Endothelial cell of umbilical vein (primary cell): ENCODE measurements around the gene KCNMA1. TPM values are rescaled to one million over a fixed set of nuclear protein-coding genes. Genes with fewer than 3 reads are reported as not detected.

Experiments used
- BruUV-seq: library from RNA; stranded (reverse); fragments of 400-500 nt; replicated peaks from 2 replicates; lab custom pipeline; 2021; lab: Mats Ljungman, UMichigan
- CTCF ChIA-PET: fragments of 300-600, 350-600 bp; sonication (Branson Sonifier 250); formaldehyde crosslinking; loops from one replicate; lab custom pipeline; 2021; ENCODE audit warnings: antibody characterized with exemption, inconsistent platforms; lab: Charles Lee
- POLR2A ChIA-PET: fragments of 300-600, 350-600 bp; sonication (Branson Sonifier 250); formaldehyde crosslinking; loops from one replicate; lab custom pipeline; 2021; ENCODE audit warnings: antibody characterized with exemption, inconsistent platforms; lab: Charles Lee
- DNase-seq: peaks from one replicate; pipeline ENCODE4 v3.0.0-alpha.2; 2011; ENCODE audit warnings: low read depth, low spot score
- FAIRE-seq: peaks from 2 replicates; lab custom pipeline; 2011; peaks lifted over from hg19 to GRCh38; lab: Jason Lieb, UNC
- H2AFZ ChIP-seq: 2 replicates; pipeline ENCODE4 v1.6.0; 2012; ENCODE audit warnings: low read depth, low read length, control low read depth, inconsistent platforms
- H3K27ac ChIP-seq: 2 replicates; pipeline ENCODE4 v1.5.1; 2011; ENCODE audit warnings: low read depth, mild to moderate bottlenecking, control low read depth, low read length, moderate library complexity; ENCODE audit not compliant: insufficient read depth
- H3K27me3 ChIP-seq, 2 experiments: 2 replicates each; pipeline versions ENCODE4 v1.6.0 to v1.6.1; 2011; ENCODE audit warnings: low read length in 2 of 2, mixed read lengths in 1 of 2; ENCODE audit not compliant: control insufficient read depth in 2 of 2, insufficient read depth in 2 of 2
- H3K36me3 ChIP-seq, 2 experiments: 2 replicates in 1 of 2; 3 replicates in 1 of 2; pipeline ENCODE4 v1.5.1; 2011; ENCODE audit warnings: low read length in 2 of 2, mild to moderate bottlenecking in 1 of 2, moderate library complexity in 1 of 2; ENCODE audit not compliant: control insufficient read depth in 2 of 2, insufficient read depth in 2 of 2; ENCODE audit errors: extremely low read depth in 1 of 2
- H3K4me1 ChIP-seq: 3 replicates; pipeline ENCODE4 v1.5.1; 2011; ENCODE audit warnings: mild to moderate bottlenecking, low read length; ENCODE audit not compliant: control insufficient read depth, insufficient read depth; ENCODE audit errors: extremely low read depth
- H3K4me2 ChIP-seq: 2 replicates; pipeline ENCODE4 v1.6.1; 2011; ENCODE audit warnings: low read length, control low read depth, mixed read lengths; ENCODE audit not compliant: insufficient read depth
- H3K4me3 ChIP-seq, 3 experiments: fragments of 200-600 bp in 1 of 3; sonication (generic), shearing (Covaris generic) in 1 of 3; replicated peaks in 1 of 3; 2 replicates each; pipeline ENCODE4 v1.5.1; 2011 to 2016; ENCODE audit warnings: control low read depth in 3 of 3, low read length in 3 of 3, mild to moderate bottlenecking in 2 of 3, inconsistent platforms in 1 of 3, low read depth in 1 of 3, moderate library complexity in 1 of 3; ENCODE audit not compliant: insufficient read depth in 1 of 3
- H3K79me2 ChIP-seq: 2 replicates; pipeline ENCODE4 v1.6.0; 2012; ENCODE audit warnings: low read length, inconsistent platforms; ENCODE audit not compliant: control insufficient read depth, insufficient read depth
- H3K9ac ChIP-seq: replicated peaks from 2 replicates; pipeline ENCODE3; 2011; ENCODE audit warnings: low read length, control low read depth; ENCODE audit not compliant: insufficient read depth; ENCODE audit errors: extremely low read depth
- H3K9me1 ChIP-seq: replicated peaks from 3 replicates; pipeline ENCODE4 v1.6.0; 2011; ENCODE audit warnings: mild to moderate bottlenecking, low read length; ENCODE audit not compliant: control insufficient read depth, insufficient read depth; ENCODE audit errors: extremely low read depth
- H3K9me3 ChIP-seq: replicated peaks from 2 replicates; pipeline ENCODE4 v1.5.1; 2012; ENCODE audit warnings: low read length, inconsistent platforms; ENCODE audit not compliant: control insufficient read depth, insufficient read depth
- H4K20me1 ChIP-seq: replicated peaks from 2 replicates; pipeline ENCODE3; 2011; ENCODE audit warnings: mild to moderate bottlenecking, low read length; ENCODE audit not compliant: control insufficient read depth, insufficient read depth; ENCODE audit errors: extremely low read depth
- CTCF ChIP-seq, 2 donors: IDR thresholded peaks; 1 replicate in 1 of 2; 2 replicates in 1 of 2; pipeline ENCODE4 v1.5.1; 2011; ENCODE audit warnings: low read length in 2 of 2, mild to moderate bottlenecking in 2 of 2, moderate library complexity in 2 of 2, control low read depth in 1 of 2, inconsistent platforms in 1 of 2, low read depth in 1 of 2; ENCODE audit not compliant: insufficient read depth in 1 of 2; ENCODE audit errors: extremely low read depth in 1 of 2
- FOS ChIP-seq: IDR thresholded peaks from 2 replicates; pipeline ENCODE4 v1.6.1; 2011; ENCODE audit warnings: mild to moderate bottlenecking, low read length, moderate library complexity, borderline replicate concordance; ENCODE audit not compliant: insufficient read depth
- GATA2 ChIP-seq: IDR thresholded peaks from 2 replicates; pipeline ENCODE4 v1.7.0; 2011; ENCODE audit warnings: low read depth, mild to moderate bottlenecking, moderate library complexity, mixed read lengths, low read length; ENCODE audit not compliant: insufficient read length, insufficient read depth
- JUN ChIP-seq: IDR thresholded peaks from 2 replicates; pipeline ENCODE4 v1.6.1; 2011; ENCODE audit warnings: borderline replicate concordance, low read depth; ENCODE audit not compliant: insufficient read length, insufficient read depth
- MAX ChIP-seq: IDR thresholded peaks from 2 replicates; pipeline ENCODE4 v1.6.1; 2011; ENCODE audit not compliant: insufficient read depth, insufficient read length
- POLR2A ChIP-seq: IDR thresholded peaks from 2 replicates; pipeline ENCODE4 v1.6.1; 2012; ENCODE audit warnings: low read depth, mild to moderate bottlenecking, control low read depth, low read length
- dilution Hi-C: fragments of 300-500 bp; cut with MboI; formaldehyde crosslinking; loops from one replicate; pipeline ENCODE4 v1.15.0; 2019; ENCODE audit warnings: low sequenced_read_pairs; ENCODE audit not compliant: extremely low pct_ligation_motif_present
- intact Hi-C: fragments of 100-400 bp; cut with micrococcal nuclease; formaldehyde crosslinking; loops from one replicate; pipeline ENCODE4 v1.10.0; 2022
- polyA plus RNA-seq, 4 experiments: library from polyadenylated mRNA; depleted of rRNA in 3 of 4; stranded (reverse) in 3 of 4; unstranded in 1 of 4; fragments of >200 nt; gene quantifications; 2 replicates each; pipeline versions ENCODE4 v1.2.1 to v1.2.3, GENCODE V29; 2011 to 2012; ENCODE audit warnings: missing spikeins in 1 of 4
- total RNA-seq: library from RNA; stranded (reverse); gene quantifications from 2 replicates; pipeline ENCODE4 v1.2.3, GENCODE V29; 2021

Gene KCNMA1
- total and polyA plus RNA-seq, 2 donors (not counting 3 experiments of a cell fraction or from before 2014, with no cell fraction given) = 0.10 to 0.82 TPM

GRCh38 chr10:77357611-77358310, 279.8 kb downstream of the KCNMA1 start:
- Histone ChIP-seq H2AFZ (no peak overlapping the region), H3K4me1 (peaks cover 5% of the 10 kb centered on the region), H3K4me3 (no peak overlapping the region), H3K9ac (no peak overlapping the region), H3K9me3 (no peaks in the 10 kb centered on the region), H3K36me3 (no peaks in the 10 kb centered on the region), H3K27me3 (no peaks in the 10 kb centered on the region), H3K4me2 (no peak overlapping the region), H3K79me2 (no peaks in the 10 kb centered on the region), H3K27ac (no peak overlapping the region), H3K9me1 (no peaks in the 10 kb centered on the region), H4K20me1 (no peaks in the 10 kb centered on the region)
- DNase-seq (peak; percentile 37), FAIRE-seq (peak; percentile 92)
- peak; percentile 84 for TF ChIP-seq FOS
- no peak for TF ChIP-seq POLR2A
- intact Hi-C loops (no loop called here), dilution Hi-C loops (no loop called here)
- ChIA-PET POLR2A (no interaction called here), CTCF (interaction anchor here (0.7 to 1.6 kb wide), 5 partner anchors 9 to 49 kb away, joined by 3 to 7 read pairs (median 4); no protein-coding TSS in a partner anchor)
- no TSS peak for BruUV-seq

GRCh38 chr10:77357185-77357584, 280.4 kb downstream of the KCNMA1 start:
- Histone ChIP-seq H3K9me3 (no peaks in the 10 kb centered on the region), H4K20me1 (no peaks in the 10 kb centered on the region), H3K4me3 (no peak overlapping the region), H3K36me3 (no peaks in the 10 kb centered on the region), H3K4me2 (no peak overlapping the region), H3K4me1 (peaks cover 5% of the 10 kb centered on the region), H3K79me2 (no peaks in the 10 kb centered on the region), H3K9me1 (no peaks in the 10 kb centered on the region), H3K9ac (no peak overlapping the region), H2AFZ (no peak overlapping the region), H3K27me3 (no peaks in the 10 kb centered on the region), H3K27ac (no peak overlapping the region)
- FAIRE-seq (no peak), DNase-seq (no peak)
- BruUV-seq = no TSS peak
- no peak for TF ChIP-seq JUN
- no peak for TF ChIP-seq FOS
- TF ChIP-seq CTCF (IDR thresholded peaks at IDR 0.05; ENCODE audit: extremely low read depth in 1 of 2, insufficient read depth in 1 of 2, low read depth in 1 of 2, low read length in 2 of 2) = no peak
- no peak for TF ChIP-seq MAX
- TF ChIP-seq POLR2A = no peak
- TF ChIP-seq GATA2 = no peak
- intact Hi-C loops (no loop called here), dilution Hi-C loops (no loop called here)
- ChIA-PET POLR2A (no interaction called here), CTCF (interaction anchor here (1.0 to 1.6 kb wide), 4 partner anchors 8 to 49 kb away, joined by 3 to 7 read pairs (median 5); no protein-coding TSS in a partner anchor)
